ENCODE measurements around the gene CA11. TPM values are rescaled to one million over a fixed set of nuclear protein-coding genes. Genes with fewer than 3 reads are reported as not detected.

CA11 gene
- total RNA-seq, 2 donors from 2014 or later, result 7.9 to 10.9 TPM

- peak overlapping the region in 1 of 2 donors; percentile 54 for H3K27ac Mint-ChIP-seq
- peaks cover 41 to 43% of the 10 kb centered on the region in 2 donors for H3K36me3 Mint-ChIP-seq
- ATAC-seq (no peak), DNase-seq (ENCODE audit: low spot score in 2 of 2) (no peak)
- no peaks in the 10 kb centered on the region for H3K9me3 Mint-ChIP-seq
Measured at GRCh38 chr19:48615231-48616040, 30.6 kb downstream of the CA11 start.

GRCh38 chr19:48614436-48615230 is 31.4 kb downstream of the CA11 start, which contains the start of gene FAM83E:
Gene FAM83E (minus strand): TSS chr19:48615076. CDS start chr19:48613372, 1,704 bp downstream.
- no peaks in the 10 kb centered on the region for H3K9me3 Mint-ChIP-seq
- ATAC-seq (no peak), DNase-seq (ENCODE audit: low spot score in 2 of 2) (no peak)
- peak within 1 kb of the TSS; percentile 51 to 99 for H3K27ac Mint-ChIP-seq
- peaks cover 33 to 35% of the 10 kb centered on the region in 2 donors for H3K36me3 Mint-ChIP-seq

GRCh38 chr19:48613852-48614435 is 32.0 kb downstream of the CA11 start:
- ATAC-seq (peak; percentile 5 to 8), DNase-seq (ENCODE audit: low spot score in 2 of 2) (no peak)
- H3K9me3 Mint-ChIP-seq, result no peaks in the 10 kb centered on the region
- H3K36me3 Mint-ChIP-seq, result peaks cover 29 to 30% of the 10 kb centered on the region in 2 donors
- peak overlapping the region; percentile 51 to 99 for H3K27ac Mint-ChIP-seq

- Mint-ChIP-seq H3K9me3 (no peaks in the 10 kb centered on the region), H3K27ac (peak overlapping the region; percentile 51 to 99), H3K36me3 (peaks cover 22 to 23% of the 10 kb centered on the region in 2 donors)
- peak; percentile 2 to 16 for ATAC-seq
- no peak for DNase-seq (ENCODE audit: low spot score in 2 of 2)
Measured at GRCh38 chr19:48613024-48613851, 32.7 kb downstream of the CA11 start.

GRCh38 chr19:48611872-48612271 is 34.1 kb downstream of the CA11 start:
- Mint-ChIP-seq H3K9me3 (no peaks in the 10 kb centered on the region), H3K27ac (peak overlapping the region in 1 of 2 donors; percentile 93), H3K36me3 (peaks cover 9% of the 10 kb centered on the region in 2 donors)
- no peak for DNase-seq (ENCODE audit: low spot score in 2 of 2)
- ATAC-seq, result no peak

GRCh38 chr19:48609571-48610108 is 36.3 kb downstream of the CA11 start:
- no peak for DNase-seq (ENCODE audit: low spot score in 2 of 2)
- H3K9me3 Mint-ChIP-seq, result no peaks in the 10 kb centered on the region
- no peaks in the 10 kb centered on the region for H3K36me3 Mint-ChIP-seq
- ATAC-seq, result no peak
- no peak overlapping the region for H3K27ac Mint-ChIP-seq

GRCh38 chr19:48608798-48609263 is 37.2 kb downstream of the CA11 start:
- ATAC-seq (peak; percentile 50 to 63), DNase-seq (ENCODE audit: low spot score in 2 of 2) (no peak)
- no peaks in the 10 kb centered on the region for H3K36me3 Mint-ChIP-seq
- H3K9me3 Mint-ChIP-seq, result no peaks in the 10 kb centered on the region
- no peak overlapping the region for H3K27ac Mint-ChIP-seq

- Mint-ChIP-seq H3K9me3 (no peaks in the 10 kb centered on the region), H3K36me3 (no peaks in the 10 kb centered on the region), H3K27ac (no peak overlapping the region)
- no peak for ATAC-seq
- no peak for DNase-seq (ENCODE audit: low spot score in 2 of 2)
Measured at GRCh38 chr19:48607359-48607755, 38.6 kb downstream of the CA11 start.

GRCh38 chr19:48606463-48607358 is 39.3 kb downstream of the CA11 start, which contains the start of gene SPACA4:
Gene SPACA4 (plus strand): TSS chr19:48606742. CDS start chr19:48606979, 237 bp downstream.
- no peaks in the 10 kb centered on the region for H3K36me3 Mint-ChIP-seq
- no peak for ATAC-seq

GRCh38 chr19:48603850-48604249 is 42.1 kb downstream of the CA11 start:
- H3K9me3 Mint-ChIP-seq, result no peaks in the 10 kb centered on the region
- no peak overlapping the region for H3K27ac Mint-ChIP-seq
- DNase-seq (ENCODE audit: low spot score in 2 of 2) (no peak), ATAC-seq (no peak)
- H3K36me3 Mint-ChIP-seq, result no peaks in the 10 kb centered on the region

More at GRCh38 chr19:48606463-48607358, 39.3 kb downstream of the CA11 start, which contains the start of gene SPACA4:
- Mint-ChIP-seq H3K9me3 (no peaks in the 10 kb centered on the region), H3K27ac (peak within 1 kb of the TSS in 1 of 2 donors; percentile 36)
- DNase-seq (ENCODE audit: low spot score in 2 of 2), result no peak

- DNase-seq (ENCODE audit: low spot score in 2 of 2), result no peak
- Mint-ChIP-seq H3K9me3 (no peaks in the 10 kb centered on the region), H3K36me3 (no peaks in the 10 kb centered on the region), H3K27ac (no peak overlapping the region)
- ATAC-seq, result no peak
Measured at GRCh38 chr19:48603449-48603848, 42.5 kb downstream of the CA11 start.

- no peak for ATAC-seq
- H3K27ac Mint-ChIP-seq, result no peak overlapping the region
- DNase-seq (ENCODE audit: low spot score in 2 of 2), result no peak
- H3K9me3 Mint-ChIP-seq, result no peaks in the 10 kb centered on the region
- no peaks in the 10 kb centered on the region for H3K36me3 Mint-ChIP-seq
Measured at GRCh38 chr19:48603001-48603400, 43.0 kb downstream of the CA11 start.

GRCh38 chr19:48600679-48601417 is 45.1 kb downstream of the CA11 start:
- Mint-ChIP-seq H3K9me3 (no peaks in the 10 kb centered on the region), H3K36me3 (no peaks in the 10 kb centered on the region), H3K27ac (no peak overlapping the region)
- ATAC-seq, result no peak
- DNase-seq (ENCODE audit: low spot score in 2 of 2), result no peak

- no peaks in the 10 kb centered on the region for H3K36me3 Mint-ChIP-seq
- no peak for ATAC-seq
- H3K27ac Mint-ChIP-seq, result no peak overlapping the region
- no peaks in the 10 kb centered on the region for H3K9me3 Mint-ChIP-seq
- no peak for DNase-seq (ENCODE audit: low spot score in 2 of 2)
Measured at GRCh38 chr19:48598996-48599700, 46.8 kb downstream of the CA11 start.
